Glutamatergic neuron (in vitro differentiated cells): ENCODE results near the gene TRAF3IP1. TPM values are rescaled to one million over a fixed set of nuclear protein-coding genes. Genes with fewer than 3 reads are reported as not detected.
A peak's percentile ranks its signal among the peaks of the same experiment; 100 is the strongest.

Experiments used
- DNase-seq: peaks from one replicate; pipeline ENCODE4 v3.0.0; 2022
- H3K27ac Mint-ChIP-seq: one replicate; pipeline ENCODE4 v1.8.0; 2020; ENCODE audit warnings: mild to moderate bottlenecking, mixed read lengths, inconsistent platforms; ENCODE audit not compliant: unreplicated experiment
- H3K27me3 Mint-ChIP-seq: one replicate; pipeline ENCODE4 v1.8.0; 2020; ENCODE audit warnings: mild to moderate bottlenecking, moderate library complexity, mixed read lengths, inconsistent platforms; ENCODE audit not compliant: unreplicated experiment
- H3K36me3 Mint-ChIP-seq: one replicate; pipeline ENCODE4 v1.8.0; 2020; ENCODE audit warnings: mild to moderate bottlenecking, mixed read lengths, inconsistent platforms; ENCODE audit not compliant: unreplicated experiment
- H3K4me1 Mint-ChIP-seq: one replicate; pipeline ENCODE4 v1.8.0; 2020; ENCODE audit warnings: mild to moderate bottlenecking, low read depth, mixed read lengths, inconsistent platforms; ENCODE audit not compliant: unreplicated experiment
- H3K4me3 Mint-ChIP-seq: one replicate; pipeline ENCODE4 v1.8.0; 2020; ENCODE audit warnings: mild to moderate bottlenecking, mixed read lengths, inconsistent platforms; ENCODE audit not compliant: unreplicated experiment
- H3K9me3 Mint-ChIP-seq: one replicate; pipeline ENCODE4 v1.8.0; 2020; ENCODE audit warnings: mild to moderate bottlenecking, moderate library complexity, mixed read lengths, inconsistent platforms; ENCODE audit not compliant: unreplicated experiment
- total RNA-seq: library from RNA; stranded (reverse); fragmentation: NEBNext Ultra II Directional; extraction: Animal tissue kit (Norgen Biotek cat#: 25700); gene quantifications from one replicate; pipeline ENCODE4 v1.2.1, GENCODE V29; 2021; ENCODE audit not compliant: unreplicated experiment
- TF ChIP-seq, protein P1 (sequence below): fragments of 200-600 bp; sonication (generic); IDR thresholded peaks from one replicate; pipeline ENCODE4 v1.5.0; 2021; ENCODE audit not compliant: partially characterized antibody, unreplicated experiment

Gene TRAF3IP1
- total RNA-seq, 1 donor from 2014 or later, result 10.3 TPM

DNA sequence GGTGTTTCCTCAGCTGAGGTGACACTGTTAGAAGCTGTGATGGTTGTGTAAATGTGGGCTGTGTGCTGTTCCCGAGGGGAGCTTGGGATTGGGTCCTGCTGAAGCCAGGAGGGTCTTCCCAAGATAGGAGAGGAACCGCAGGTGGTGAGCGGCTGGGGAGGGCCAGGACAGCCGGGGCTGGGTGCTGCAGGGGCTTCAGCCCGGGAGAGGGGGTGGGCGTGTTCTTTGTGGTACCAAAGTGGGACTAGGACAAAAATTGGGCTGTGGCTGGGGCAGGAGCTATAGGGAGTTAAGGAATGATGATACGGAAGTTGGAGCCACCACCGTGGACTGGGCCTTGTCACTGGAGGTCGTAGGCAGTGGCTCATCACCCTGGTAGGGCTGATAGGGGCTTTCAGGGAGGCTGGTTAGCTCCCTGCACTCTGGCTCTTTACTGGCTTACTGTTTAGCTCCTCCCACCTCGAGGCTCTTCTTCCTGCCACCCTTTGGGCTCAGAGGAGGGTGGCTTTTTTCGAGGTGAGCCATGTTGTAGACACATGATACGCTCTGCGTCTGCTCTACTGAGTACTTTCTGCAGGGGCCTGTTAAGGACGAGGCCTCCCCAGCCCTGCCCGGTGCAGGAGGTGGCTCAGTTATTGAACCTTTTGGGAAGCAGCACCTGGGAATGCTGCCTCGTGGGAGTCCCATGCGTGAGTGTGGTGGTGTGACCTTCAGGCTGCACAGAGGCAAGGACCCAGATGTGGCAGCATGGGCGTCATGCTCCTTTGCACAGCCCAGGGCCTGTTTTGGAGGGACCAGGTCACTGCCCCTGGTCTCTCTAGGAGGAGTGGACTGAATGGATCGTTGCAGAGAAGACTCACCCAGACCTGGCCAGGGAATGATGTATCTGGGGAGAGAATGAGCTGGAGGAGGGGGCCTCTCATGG lies 128.0 kb downstream of the TRAF3IP1 start:
- Mint-ChIP-seq H3K27me3 (peaks cover 6% of the 10 kb centered on the region), H3K9me3 (peaks cover 3% of the 10 kb centered on the region), H3K4me1 (peaks cover 26% of the 10 kb centered on the region), H3K36me3 (peaks cover 25% of the 10 kb centered on the region), H3K4me3 (no peak overlapping the region), H3K27ac (no peak overlapping the region)
- TF ChIP-seq, protein P1, sequence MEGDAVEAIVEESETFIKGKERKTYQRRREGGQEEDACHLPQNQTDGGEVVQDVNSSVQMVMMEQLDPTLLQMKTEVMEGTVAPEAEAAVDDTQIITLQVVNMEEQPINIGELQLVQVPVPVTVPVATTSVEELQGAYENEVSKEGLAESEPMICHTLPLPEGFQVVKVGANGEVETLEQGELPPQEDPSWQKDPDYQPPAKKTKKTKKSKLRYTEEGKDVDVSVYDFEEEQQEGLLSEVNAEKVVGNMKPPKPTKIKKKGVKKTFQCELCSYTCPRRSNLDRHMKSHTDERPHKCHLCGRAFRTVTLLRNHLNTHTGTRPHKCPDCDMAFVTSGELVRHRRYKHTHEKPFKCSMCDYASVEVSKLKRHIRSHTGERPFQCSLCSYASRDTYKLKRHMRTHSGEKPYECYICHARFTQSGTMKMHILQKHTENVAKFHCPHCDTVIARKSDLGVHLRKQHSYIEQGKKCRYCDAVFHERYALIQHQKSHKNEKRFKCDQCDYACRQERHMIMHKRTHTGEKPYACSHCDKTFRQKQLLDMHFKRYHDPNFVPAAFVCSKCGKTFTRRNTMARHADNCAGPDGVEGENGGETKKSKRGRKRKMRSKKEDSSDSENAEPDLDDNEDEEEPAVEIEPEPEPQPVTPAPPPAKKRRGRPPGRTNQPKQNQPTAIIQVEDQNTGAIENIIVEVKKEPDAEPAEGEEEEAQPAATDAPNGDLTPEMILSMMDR, result no peak
- no peak for DNase-seq

DNA sequence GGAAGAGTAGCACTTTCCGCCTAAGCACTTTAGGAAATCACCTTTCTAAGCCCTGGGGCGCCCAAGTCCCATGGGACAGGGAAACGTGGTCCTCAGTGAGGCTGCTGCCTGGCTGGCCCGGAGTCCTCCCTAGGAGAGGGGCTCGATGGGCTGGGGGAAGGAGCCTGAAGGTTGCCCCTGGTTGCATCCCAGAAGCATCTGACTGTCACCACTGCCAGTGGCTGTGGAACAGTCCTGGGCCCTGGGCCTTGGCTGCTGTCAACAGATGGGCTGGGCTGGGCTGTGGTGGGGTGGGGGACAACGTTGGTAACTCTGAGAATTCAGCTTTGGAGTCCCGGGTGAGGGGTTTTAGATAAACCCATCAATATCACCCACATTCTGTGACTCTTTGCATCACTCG lies 128.9 kb downstream of the TRAF3IP1 start:
- H3K27me3 Mint-ChIP-seq, result peaks cover 6% of the 10 kb centered on the region
- peaks cover 26% of the 10 kb centered on the region for H3K4me1 Mint-ChIP-seq
- H3K27ac Mint-ChIP-seq, result no peak overlapping the region
- no peak for DNase-seq
- H3K9me3 Mint-ChIP-seq, result peaks cover 3% of the 10 kb centered on the region
- peaks cover 28% of the 10 kb centered on the region for H3K36me3 Mint-ChIP-seq
- no peak overlapping the region for H3K4me3 Mint-ChIP-seq
- TF ChIP-seq, protein P1, result no peak

DNA sequence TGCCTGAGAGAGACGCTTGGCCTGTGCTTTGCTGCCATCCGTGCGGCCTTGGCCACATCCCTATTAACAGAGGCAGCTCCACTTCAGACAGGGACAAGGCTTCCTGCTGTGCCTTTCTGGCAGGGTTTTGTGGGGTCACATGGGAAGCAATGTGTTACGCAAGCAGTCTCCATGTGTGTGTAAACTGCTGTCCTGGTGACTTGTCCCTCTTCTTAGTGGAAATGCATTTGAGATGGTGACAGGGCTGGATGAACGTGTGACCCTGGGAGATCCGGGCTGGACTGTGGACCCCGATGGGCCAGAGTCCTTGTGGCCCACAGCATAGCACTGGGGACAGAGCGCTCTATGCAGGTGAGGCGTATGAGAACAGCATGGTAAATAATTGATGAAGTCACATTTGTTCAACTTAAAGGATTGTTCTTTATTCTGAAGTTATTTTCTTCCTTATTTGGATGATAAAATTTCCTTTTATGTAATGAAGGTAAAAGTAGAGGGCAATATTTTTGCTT lies 129.6 kb downstream of the TRAF3IP1 start:
- H3K36me3 Mint-ChIP-seq, result peaks cover 30% of the 10 kb centered on the region
- H3K27me3 Mint-ChIP-seq, result peaks cover 6% of the 10 kb centered on the region
- H3K27ac Mint-ChIP-seq, result peak overlapping the region; percentile 50
- TF ChIP-seq, protein P1, result no peak
- no peak overlapping the region for H3K4me3 Mint-ChIP-seq
- H3K4me1 Mint-ChIP-seq, result peaks cover 26% of the 10 kb centered on the region
- no peak for DNase-seq
- peaks cover 3% of the 10 kb centered on the region for H3K9me3 Mint-ChIP-seq

DNA sequence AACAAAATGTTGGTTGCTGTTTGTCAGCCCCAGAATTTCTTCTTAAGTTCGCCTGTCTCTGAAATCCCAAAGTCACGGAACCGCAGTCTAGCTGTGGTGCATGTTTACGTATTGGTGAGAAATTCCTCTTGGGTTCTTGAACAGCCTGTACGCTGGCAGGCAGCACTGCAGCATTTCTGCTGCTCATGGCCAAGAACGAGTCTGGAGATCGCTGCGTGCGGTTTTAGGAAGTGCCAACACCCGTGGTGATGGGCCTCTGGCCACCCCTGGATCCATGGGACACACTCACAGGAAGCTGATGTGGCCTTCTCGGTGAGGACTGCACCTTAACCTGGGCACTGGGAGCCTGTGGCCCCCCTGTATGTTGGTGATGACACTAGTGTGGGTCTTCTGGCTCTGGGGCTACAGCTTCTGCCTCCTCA lies 130.1 kb downstream of the TRAF3IP1 start:
- no peak for DNase-seq
- H3K27me3 Mint-ChIP-seq, result peaks cover 6% of the 10 kb centered on the region
- peaks cover 30% of the 10 kb centered on the region for H3K36me3 Mint-ChIP-seq
- peaks cover 23% of the 10 kb centered on the region for H3K4me1 Mint-ChIP-seq
- H3K27ac Mint-ChIP-seq, result no peak overlapping the region
- peaks cover 6% of the 10 kb centered on the region for H3K9me3 Mint-ChIP-seq
- H3K4me3 Mint-ChIP-seq, result no peak overlapping the region
- TF ChIP-seq, protein P1, result no peak

Other genes starting within 250 kb of the TRAF3IP1 start
- 0.81 TPM for gene ESPNL, start 220.2 kb upstream of the TRAF3IP1 start, total RNA-seq
- 3.5 TPM for gene KLHL30, start 181.8 kb upstream of the TRAF3IP1 start, total RNA-seq
- gene ERFE, start 161.5 kb upstream of the TRAF3IP1 start, total RNA-seq, result 12.2 TPM
- 61.3 TPM for gene ILKAP, start 116.8 kb upstream of the TRAF3IP1 start, total RNA-seq
- 665 TPM for gene HES6, start 80.5 kb upstream of the TRAF3IP1 start, total RNA-seq
- gene PER2, start 31.9 kb upstream of the TRAF3IP1 start, total RNA-seq, result 3.8 TPM
- 36.1 TPM for gene ASB1, start 106.4 kb downstream of the TRAF3IP1 start, total RNA-seq